NCI-H2227 treated with DMSO at 0.1 percent for 48 hours (cell line): ENCODE data around the gene GBGT1.
"Not testable (repeated sequence)": the region's sequence is repeated elsewhere in the genome, so short reads cannot be mapped to it uniquely, and the experiment has no call there.

Experiments used
- DNase-seq: peaks from one replicate; lab custom pipeline; 2025; lab: John Stamatoyannopoulos, UW

The GBGT1 gene

GRCh38 chr9:133195029-133195428, 31.3 kb upstream of the GBGT1 start:
- no peak for DNase-seq

GRCh38 chr9:133194597-133194996, 30.9 kb upstream of the GBGT1 start:
- no peak for DNase-seq

DNA sequence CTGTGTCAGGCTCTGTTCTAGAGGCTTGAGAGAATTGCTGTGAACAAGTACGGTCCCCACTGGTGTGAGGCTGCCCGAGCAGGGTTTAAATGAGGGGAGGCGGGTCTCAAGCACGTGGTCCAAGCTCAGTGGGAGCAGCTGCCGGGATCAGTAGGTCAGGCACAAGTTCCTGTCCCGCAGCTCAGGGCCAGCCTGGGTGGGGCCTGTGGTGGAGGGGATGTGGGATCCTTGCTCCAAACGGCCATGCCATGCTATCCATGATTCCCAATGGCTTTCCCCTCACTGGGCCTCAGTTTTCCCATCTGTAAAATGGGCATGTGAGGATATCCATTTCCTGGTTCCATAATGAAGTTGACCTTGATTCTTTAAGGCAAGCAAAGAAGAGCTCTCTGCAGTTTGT, 28.3 kb upstream of the GBGT1 start:
- DNase-seq: no peak

DNA sequence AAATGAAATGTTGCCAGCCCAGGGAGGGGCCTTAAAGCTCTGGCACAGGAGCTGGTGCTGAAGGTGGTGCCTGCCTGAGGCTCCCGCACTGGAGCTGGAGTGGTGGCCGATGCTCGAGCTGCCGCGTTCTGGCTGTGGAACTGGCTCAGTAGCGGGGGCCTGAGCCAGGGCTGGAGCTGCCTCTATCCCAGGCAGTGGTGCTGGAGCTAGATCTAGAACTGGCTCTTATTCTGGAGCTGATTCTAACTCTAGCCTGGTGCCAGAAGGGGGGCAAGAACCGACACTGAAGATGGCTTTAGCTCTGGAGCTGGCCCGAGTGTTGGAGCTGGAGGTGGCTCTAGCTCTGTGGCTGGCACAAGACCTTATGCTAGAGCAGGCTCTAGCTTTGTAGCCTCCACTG, 26.1 kb upstream of the GBGT1 start:
- no peak for DNase-seq

GRCh38 chr9:133188843-133189180, 25.1 kb upstream of the GBGT1 start:
- no peak for DNase-seq

DNA sequence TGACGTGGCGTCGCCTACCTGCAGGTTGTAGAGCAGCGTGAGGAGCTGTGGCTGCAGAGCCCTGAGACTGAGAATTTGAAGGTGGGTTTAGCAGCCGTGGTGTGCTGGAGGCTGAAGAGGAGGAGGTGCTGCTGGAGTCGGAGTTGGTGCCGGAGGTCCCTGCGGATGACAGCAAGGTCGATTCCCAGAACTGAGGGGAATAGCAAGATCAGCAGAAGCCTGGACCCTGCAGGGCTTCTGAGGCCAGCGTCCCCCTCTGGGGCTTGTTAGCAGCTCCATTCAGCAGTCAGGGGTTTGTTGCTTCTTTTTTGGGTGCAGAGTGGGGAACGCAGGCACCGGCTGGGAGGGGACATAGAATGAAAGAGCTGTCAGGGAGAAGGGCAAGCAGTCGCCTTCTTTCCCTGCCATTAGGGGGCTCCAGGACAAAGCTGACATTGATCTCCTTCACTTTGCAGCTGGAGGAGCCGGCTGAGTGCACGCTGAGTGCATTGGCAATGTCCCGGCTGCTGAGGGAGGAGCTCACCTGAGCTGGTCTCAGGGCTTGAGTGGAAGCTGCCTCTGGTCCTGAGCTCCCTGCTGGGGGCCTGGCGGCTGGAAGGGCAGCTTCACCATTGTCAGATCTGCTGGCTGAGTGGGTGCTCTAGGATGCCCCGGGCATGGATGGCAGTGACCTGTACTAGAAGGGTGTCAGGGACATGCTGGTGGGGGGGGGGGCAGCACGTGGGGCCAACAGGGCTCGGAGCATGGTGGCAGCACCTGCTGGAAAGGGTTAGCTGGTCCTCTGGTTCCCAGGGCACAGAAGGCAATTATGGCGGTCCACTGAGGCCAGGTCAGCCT, 24.5 kb upstream of the GBGT1 start:
- no peak for DNase-seq

- no peak for DNase-seq
Measured at GRCh38 chr9:133187561-133188005, 23.9 kb upstream of the GBGT1 start.

DNA sequence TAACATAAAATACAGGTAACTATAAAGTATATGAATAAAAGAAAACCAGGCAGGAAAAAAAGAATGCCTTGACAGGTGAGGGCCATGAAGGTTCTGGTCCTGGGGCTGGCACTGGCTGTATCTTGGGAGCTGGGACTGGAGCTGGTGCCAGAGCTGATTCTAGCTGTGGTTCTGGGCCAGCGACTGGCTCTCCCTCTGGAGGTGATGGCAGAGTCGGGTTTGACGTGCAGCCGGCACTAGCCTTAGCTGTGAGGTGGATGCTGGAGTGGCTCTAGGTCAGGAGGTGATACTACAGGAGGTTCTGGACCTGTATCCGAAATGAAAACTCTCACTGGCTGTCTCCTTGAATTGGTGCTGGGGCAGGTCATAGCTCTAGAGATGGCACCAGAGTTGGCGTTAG, 23.0 kb upstream of the GBGT1 start:
- DNase-seq: no peak

DNA sequence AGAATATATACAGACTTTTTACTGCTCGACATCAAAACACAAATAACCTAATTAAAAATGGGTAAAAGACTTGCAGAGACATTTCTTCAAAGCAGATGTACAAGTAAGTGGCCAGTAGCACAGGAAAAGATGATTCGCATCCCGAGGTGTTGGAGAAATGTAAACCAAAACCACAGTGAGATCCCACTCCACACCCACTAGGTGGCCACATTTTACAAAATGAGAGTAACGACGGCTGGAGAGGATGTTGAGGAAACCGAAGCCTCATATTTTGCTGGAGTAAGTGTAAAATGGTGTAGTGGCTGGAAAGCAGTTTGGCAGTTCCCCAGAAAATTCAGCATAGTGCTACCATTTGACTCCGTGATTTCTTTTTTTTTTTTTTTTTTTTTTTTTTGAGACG, 21.3 kb upstream of the GBGT1 start:
- peak; percentile 66 for DNase-seq

DNA sequence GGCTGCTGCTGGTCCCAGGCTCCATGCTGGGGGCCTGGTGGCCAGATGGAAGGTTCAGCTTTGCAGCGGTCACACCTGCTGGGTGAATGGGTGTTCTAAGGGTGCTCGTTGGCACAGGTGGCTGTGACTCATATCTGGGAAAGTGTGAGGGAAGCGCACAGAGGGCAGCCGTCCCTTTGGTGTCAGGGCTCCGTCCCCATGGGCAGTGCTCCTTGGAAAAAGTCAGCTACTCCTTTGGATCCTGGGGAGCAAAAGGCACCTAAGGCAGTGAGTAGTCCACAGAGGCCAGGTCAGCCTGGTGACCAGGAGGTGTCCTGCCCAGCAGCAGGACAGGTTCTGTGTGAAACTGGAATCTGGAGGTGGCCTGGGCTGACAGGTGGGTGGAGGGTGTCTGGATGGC, 18.4 kb upstream of the GBGT1 start:
- DNase-seq: no peak

DNA sequence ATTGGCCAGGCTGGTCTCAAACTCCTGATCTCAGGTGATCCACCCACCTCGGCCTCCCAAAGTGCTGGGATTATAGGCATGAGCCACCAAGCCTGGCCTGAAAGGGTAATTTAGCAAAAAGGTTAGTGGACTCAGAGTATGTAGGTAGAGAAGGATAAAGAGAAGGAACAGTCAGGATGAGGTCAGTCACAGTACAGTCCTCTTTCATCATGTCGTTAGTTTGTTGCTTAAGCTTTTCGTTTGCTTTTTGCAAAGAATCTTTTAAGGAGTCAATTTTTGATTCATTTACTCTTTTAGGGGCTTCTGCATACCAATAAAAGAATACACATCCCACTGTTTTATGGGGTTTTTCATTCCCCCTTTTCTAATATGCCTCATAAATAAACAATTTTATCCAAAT, 17.8 kb upstream of the GBGT1 start:
- DNase-seq: no peak

DNA sequence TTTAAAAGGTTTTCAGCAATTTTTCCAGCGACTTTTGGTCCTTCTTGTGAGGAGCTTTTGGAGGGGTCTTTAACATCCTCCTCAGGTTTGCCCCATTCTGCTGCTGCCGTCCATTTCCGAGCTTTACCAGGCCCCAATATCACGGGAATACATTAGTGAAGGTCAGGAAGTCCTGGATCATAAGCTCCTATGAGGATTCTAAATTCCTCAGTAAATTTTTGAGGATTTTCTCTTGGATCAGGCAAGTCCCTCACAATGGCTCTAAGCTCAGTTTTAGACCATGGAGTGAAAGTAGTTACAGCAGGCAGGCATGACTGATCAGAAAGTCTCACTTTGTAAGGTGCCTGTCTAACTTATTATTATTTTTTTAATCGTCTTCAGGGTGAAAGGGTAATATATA, 17.2 kb upstream of the GBGT1 start:
- no peak for DNase-seq

DNA sequence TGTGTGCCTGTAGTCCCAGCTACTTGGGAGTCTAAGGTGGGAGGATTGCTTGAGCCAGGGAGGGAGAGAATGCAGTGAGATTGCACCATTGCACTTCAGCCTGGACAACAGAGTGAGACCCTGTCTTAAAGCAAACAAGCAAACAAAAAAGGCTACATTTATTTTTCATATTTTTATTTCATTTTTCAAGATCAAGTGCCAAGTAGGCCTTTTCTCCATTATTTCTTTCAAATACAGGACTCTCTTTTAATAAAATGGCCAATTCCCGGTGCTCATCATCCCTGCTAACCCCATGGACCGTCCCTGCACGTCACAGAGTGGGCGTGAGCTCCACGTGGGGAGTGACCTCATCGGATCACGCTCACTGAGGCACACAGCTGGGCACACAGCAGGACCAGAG, 9.3 kb upstream of the GBGT1 start:
- DNase-seq: no peak

DNA sequence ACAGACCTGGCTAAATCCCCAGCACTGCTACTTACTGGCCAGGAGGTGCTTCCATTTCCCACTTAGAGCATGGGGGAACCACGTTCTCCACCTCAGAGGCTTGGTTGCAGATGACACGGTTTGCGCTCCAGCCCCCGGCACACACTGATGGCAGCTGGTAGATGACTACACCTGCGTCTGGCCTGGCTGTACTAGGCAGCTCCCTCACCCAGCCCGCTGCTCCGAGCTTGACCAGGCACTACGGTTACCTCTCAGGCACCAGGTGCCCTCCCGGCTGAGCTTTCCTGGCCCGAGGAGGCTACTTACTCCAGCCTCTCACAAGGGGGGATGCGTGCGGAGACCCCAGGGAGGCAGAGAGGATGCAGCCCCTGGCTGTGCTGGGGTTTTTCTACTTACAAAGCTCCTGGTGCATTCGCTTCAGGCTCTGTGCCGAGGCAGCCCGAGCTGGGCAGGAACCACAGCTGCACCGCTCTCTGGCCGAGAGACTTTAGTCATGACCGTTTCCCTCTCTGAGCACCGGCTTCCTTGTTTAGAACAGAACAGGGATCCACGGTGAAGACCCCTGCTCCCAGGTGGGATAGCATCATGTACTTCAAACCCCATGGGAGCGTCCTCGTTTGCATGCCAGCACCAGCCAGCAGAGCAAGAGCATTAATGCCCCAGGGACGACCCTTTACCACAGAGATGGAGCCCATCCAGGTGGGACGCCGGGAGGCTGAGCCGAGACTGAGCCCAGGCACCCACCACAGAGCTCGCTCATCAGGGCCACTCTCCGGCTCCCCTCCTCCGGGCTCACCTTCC, 7.6 kb upstream of the GBGT1 start:
- DNase-seq: no peak

DNA sequence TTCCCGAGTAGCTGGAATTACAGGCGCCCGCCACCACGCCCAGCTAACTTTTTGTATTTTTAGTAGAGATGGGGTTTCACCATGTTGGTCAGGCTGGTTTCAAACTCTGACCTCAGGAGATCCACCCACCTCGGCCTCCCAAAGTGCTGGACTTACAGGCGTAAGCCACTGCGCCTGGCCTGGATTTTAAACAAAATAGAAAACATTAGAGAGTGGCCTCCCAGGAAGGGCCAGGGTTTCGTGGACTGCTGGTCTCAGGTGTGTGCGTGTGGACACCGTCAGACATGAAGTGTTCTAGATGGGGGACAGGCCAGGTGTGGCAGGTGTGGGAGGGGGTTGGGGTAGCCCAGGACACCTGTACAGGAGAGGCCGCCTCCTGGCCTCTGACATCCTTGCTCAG, 7.0 kb upstream of the GBGT1 start:
- no peak for DNase-seq

DNA sequence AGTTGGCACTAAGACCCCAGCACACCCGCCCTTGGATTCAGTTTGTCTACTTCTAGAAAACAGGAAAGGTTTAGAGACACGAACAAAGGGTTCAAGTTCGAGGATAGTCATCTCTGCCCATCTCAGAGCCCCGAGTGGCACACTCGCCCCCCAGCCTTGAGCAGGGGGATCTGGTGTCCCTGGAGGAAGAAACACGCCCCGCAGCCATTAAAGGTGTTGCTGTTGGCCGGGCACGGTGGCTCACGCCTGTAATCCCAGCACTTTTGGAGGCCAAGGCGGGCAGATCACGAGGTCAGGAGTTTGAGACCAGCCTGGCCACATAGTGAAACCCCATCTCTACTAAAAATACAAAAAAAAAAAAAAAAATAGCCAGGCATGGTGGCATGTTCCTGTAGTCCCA, 6.0 kb upstream of the GBGT1 start:
- not testable (repeated sequence) for DNase-seq

- no peak for DNase-seq
Measured at GRCh38 chr9:133169102-133169501, 5.4 kb upstream of the GBGT1 start.

GRCh38 chr9:133168432-133168831, 4.7 kb upstream of the GBGT1 start:
- DNase-seq: no peak

DNA sequence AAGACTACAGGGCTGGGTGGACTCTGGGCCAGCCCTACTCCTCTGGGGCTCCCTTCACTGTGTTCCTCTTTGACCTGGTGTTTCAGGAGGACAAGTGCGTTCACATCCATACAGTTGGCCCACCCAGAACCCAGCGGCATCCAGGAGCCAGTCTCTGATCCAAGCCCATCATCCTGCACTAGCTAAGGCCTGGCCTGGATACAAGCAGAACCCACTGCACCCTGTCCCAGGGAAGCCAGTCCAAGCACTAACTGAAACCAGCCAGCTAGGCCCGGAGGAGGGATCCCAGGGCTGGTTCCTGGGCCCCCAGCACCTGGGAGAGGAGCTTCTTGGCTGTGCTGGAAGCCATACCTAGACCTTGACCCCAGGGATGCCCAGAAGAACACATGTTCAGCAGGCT, 4.1 kb upstream of the GBGT1 start:
- DNase-seq: no peak

GRCh38 chr9:133167096-133167730, 3.5 kb upstream of the GBGT1 start:
- no peak for DNase-seq

GRCh38 chr9:133166392-133166791, 2.7 kb upstream of the GBGT1 start:
- DNase-seq: no peak

- DNase-seq: no peak
Measured at GRCh38 chr9:133165452-133165730, 1.7 kb upstream of the GBGT1 start.

DNA sequence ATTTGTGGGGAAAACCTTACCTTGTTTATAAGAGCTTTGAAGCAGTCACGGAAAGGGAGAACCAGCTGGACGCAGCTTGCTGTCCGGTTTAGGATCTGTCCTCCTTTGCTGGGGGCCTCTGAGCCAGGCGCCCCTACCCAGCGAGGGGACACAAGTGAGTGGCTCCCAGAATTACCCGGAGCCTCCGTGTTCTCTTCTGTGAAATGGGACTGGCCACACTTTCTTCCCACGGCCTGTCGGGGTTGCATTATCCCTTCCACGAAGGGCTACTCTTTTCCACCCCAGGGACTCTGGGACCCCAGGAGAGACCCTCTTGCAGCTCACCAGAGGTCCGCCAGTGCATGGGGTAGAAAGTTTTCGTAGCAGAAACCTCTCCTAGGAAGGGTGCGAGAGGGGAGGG, 477 bp upstream of the GBGT1 start:
- DNase-seq: no peak
